ENCODE results near the gene ZNF445. TPM values are rescaled to one million over a fixed set of nuclear protein-coding genes. Genes with fewer than 3 reads are reported as not detected.
A peak's percentile ranks its signal among the peaks of the same experiment; 100 is the strongest.
"Not testable (repeated sequence)": the region's sequence is repeated elsewhere in the genome, so short reads cannot be mapped to it uniquely, and the experiment has no call there.

ZNF445 gene
- total and polyA plus RNA-seq, 9 of the 15 experiments (the other 6 are each of a cell fraction or from before 2014, with no cell fraction given) = 1.2 to 26.9 (median 10.6) TPM

DNA sequence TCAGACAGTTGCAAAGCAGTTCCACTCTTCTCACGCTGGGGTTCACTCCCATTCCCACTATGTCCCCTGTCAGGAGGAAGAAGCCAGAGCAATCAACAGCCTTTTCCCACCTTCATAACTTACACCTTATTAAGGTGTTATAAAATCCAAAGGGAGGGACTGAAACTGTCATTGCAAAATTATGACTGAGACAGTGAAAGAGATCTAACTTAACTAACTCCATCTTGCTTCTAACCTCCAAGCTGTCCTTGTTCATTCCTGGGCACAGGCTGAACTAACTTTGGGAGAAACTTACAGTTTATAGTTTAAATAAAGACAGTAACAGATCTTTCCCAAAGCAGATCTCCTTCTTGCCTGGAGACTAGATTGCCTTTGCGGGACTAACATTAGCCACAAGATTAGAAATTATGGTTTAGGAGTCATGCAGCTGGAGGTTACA, 9.4 kb downstream of the ZNF445 start (continued):
- not testable (repeated sequence) for TF ChIP-seq PBX2 (CRISPR knock-in tag; IDR thresholded peaks at IDR 0.05; ENCODE audit: low read depth); NR4A1 (CRISPR knock-in tag; IDR thresholded peaks at IDR 0.05); CEBPG (CRISPR knock-in tag; IDR thresholded peaks at IDR 0.05)
- TF ChIP-seq PBX2 (tag; conservative IDR thresholded peaks at IDR 0.05; ENCODE audit: low read depth) (peak; percentile 41; the same call in 1 of the 2 replicates), NR4A1 (tag; IDR thresholded peaks at IDR 0.05) (peak; percentile 95), ZNF311 (CRISPR knock-in tag; IDR thresholded peaks at IDR 0.05) (peak; percentile 71), ETV1 (tag; conservative IDR thresholded peaks at IDR 0.05; ENCODE audit: low read depth) (peak; percentile 45; the same call in 1 of the 2 replicates), GTF2A2 (tag; IDR thresholded peaks at IDR 0.05) (peak; percentile 68; the same call in 1 of the 2 replicates), PATZ1 (CRISPR knock-in tag; IDR thresholded peaks at IDR 0.05; ENCODE audit: borderline replicate concordance) (peak; percentile 56; the same call in 1 of the 2 replicates), ZNF76 (CRISPR knock-in tag; IDR thresholded peaks at IDR 0.05; ENCODE audit: borderline replicate concordance) (peak; percentile 64; the same call in 1 of the 2 replicates), SMARCC2 (IDR thresholded peaks at IDR 0.05; ENCODE audit: low read depth) (0 out of 2 replicates have a peak, but pooled peaks have one; percentile 21), GMEB1 (CRISPR knock-in tag; IDR thresholded peaks at IDR 0.05) (peak; percentile 26; the same call in 1 of the 2 replicates), MECOM (CRISPR knock-in tag; IDR thresholded peaks at IDR 0.05) (peak; percentile 43; the same call in 1 of the 2 replicates), CEBPG (tag; conservative IDR thresholded peaks at IDR 0.05 in 1 of 2, IDR thresholded peaks at IDR 0.05 in 1 of 2) (0 out of 4 replicates have a peak, but pooled peaks of 1 of the 2 experiments have one; percentile 18), IRF9 (tag; IDR thresholded peaks at IDR 0.05) (0 out of 2 replicates have a peak, but pooled peaks have one; percentile 54), ZNF41 (CRISPR knock-in tag; conservative IDR thresholded peaks at IDR 0.05) (0 out of 2 replicates have a peak, but pooled peaks have one; percentile 67), HDAC8 (tag; IDR thresholded peaks at IDR 0.05) (peak; percentile 55; the same call in 1 of the 2 replicates)
- TF ChIP-seq, protein P1, sequence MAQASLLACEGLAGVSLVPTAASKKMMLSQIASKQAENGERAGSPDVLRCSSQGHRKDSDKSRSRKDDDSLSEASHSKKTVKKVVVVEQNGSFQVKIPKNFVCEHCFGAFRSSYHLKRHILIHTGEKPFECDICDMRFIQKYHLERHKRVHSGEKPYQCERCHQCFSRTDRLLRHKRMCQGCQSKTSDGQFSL (CRISPR knock-in tag; IDR thresholded peaks at IDR 0.05) = not testable (repeated sequence)
- TF ChIP-seq, protein P1 (tag; IDR thresholded peaks at IDR 0.05) = peak in 1 of 2 experiments; percentile 82; a peak in 2 of 4 replicates

All from K562 (cell line).